Lower lobe of right lung (tissue), 2 donors: ENCODE data around the gene SMIM43. TPM values are rescaled to one million over a fixed set of nuclear protein-coding genes. Genes with fewer than 3 reads are reported as not detected.
"Not testable (repeated sequence)": the region's sequence is repeated elsewhere in the genome, so short reads cannot be mapped to it uniquely, and the experiment has no call there.

Source experiments
- ATAC-seq, 2 donors: fragments of 200-7000 bp; cut with Tn5 transposase; one replicate each; pipeline ENCODE4 v1.9.1; 2020 to 2022; ENCODE audit warnings: mild to moderate bottlenecking in 2 of 2, moderate library complexity in 2 of 2
- DNase-seq: peaks from one replicate; pipeline ENCODE4 v3.0.0-alpha.2; 2020
- H3K27ac ChIP-seq: fragments of 200-600 bp; one replicate; pipeline ENCODE4 v1.8.0; 2022
- H3K27me3 ChIP-seq: fragments of 200-600 bp; one replicate; pipeline ENCODE4 v1.8.0; 2022; ENCODE audit warnings: low read depth
- H3K36me3 ChIP-seq: fragments of 200-600 bp; one replicate; pipeline ENCODE4 v1.8.0; 2022; ENCODE audit warnings: mild to moderate bottlenecking
- H3K4me1 ChIP-seq: fragments of 200-600 bp; one replicate; pipeline ENCODE4 v1.8.0; 2022
- H3K4me3 ChIP-seq: fragments of 200-600 bp; one replicate; pipeline ENCODE4 v1.8.0; 2022; ENCODE audit warnings: mild to moderate bottlenecking
- H3K9me3 ChIP-seq: fragments of 200-600 bp; one replicate; pipeline ENCODE4 v1.8.0; 2022
- intact Hi-C: fragments of 100-400 bp; cut with DNase I; formaldehyde crosslinking; loops from one replicate; pipeline ENCODE4 v1.11.0; 2022
- total RNA-seq: library from RNA; stranded (reverse); fragmentation: NEBNext Ultra II Directional; extraction: Animal tissue kit (Norgen Biotek cat#: 25700); gene quantifications from one replicate; pipeline ENCODE4 v1.2.1, GENCODE V29; 2021
- TF ChIP-seq, protein P1 (sequence below): fragments of 200-600 bp; IDR thresholded peaks from one replicate; pipeline ENCODE4 v1.8.0; 2022; ENCODE audit warnings: antibody characterized with exemption, mild to moderate bottlenecking
- donor health status: DM: no; HTN: yes; CAD: no; lungs with severe emphysema.

SMIM43 gene
- total RNA-seq, 1 donor from 2014 or later, result 0.18 TPM

DNA sequence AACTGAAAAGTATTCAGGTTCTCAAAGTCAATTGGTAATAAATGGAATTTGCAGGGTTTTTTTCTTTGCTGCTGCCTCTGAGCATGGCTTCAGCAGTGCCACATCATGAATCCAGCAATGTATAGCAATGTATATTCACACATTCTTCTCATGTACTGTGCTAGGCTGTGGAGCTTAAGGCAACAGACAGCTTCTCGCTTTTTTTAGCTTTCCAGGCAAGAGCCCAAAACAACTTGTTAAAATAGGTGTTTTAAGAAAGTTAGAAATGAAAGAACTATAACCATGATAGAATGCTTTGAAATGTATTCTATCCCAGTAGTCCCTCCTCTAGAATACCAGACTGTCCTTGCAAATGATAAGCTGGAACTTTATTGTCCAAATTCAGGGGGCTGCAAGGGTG lies 30.4 kb downstream of the SMIM43 start:
- Histone ChIP-seq H3K9me3 (no peaks in the 10 kb centered on the region), H3K27ac (no peak overlapping the region), H3K36me3 (no peaks in the 10 kb centered on the region), H3K4me1 (no peaks in the 10 kb centered on the region), H3K4me3 (no peak overlapping the region), H3K27me3 (no peaks in the 10 kb centered on the region)
- DNase-seq, result no peak
- TF ChIP-seq, protein P1, sequence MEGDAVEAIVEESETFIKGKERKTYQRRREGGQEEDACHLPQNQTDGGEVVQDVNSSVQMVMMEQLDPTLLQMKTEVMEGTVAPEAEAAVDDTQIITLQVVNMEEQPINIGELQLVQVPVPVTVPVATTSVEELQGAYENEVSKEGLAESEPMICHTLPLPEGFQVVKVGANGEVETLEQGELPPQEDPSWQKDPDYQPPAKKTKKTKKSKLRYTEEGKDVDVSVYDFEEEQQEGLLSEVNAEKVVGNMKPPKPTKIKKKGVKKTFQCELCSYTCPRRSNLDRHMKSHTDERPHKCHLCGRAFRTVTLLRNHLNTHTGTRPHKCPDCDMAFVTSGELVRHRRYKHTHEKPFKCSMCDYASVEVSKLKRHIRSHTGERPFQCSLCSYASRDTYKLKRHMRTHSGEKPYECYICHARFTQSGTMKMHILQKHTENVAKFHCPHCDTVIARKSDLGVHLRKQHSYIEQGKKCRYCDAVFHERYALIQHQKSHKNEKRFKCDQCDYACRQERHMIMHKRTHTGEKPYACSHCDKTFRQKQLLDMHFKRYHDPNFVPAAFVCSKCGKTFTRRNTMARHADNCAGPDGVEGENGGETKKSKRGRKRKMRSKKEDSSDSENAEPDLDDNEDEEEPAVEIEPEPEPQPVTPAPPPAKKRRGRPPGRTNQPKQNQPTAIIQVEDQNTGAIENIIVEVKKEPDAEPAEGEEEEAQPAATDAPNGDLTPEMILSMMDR, result no peak
- ATAC-seq, result no peak
- intact Hi-C loops, result no loop called here

DNA sequence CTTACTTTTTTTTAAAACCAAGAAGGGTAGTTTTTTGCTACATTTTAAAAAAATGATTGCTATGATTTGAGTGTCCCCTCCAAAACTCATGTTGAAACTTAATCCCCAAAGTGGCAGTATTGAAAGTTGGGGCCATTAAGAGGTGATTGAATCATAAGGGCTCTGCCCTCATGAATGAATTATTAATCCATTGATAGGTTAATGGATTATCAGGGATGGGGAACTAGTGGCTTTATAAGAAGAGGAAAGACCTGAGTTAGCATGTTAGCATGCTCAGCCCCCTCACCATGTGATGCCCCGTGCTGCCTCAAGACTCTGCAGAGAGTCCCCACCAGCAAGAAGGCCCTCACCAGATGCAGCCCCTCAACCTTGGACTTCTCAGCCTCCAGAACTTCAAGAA lies 31.0 kb downstream of the SMIM43 start:
- ATAC-seq, result no peak
- no peaks in the 10 kb centered on the region for H3K9me3 ChIP-seq
- no peaks in the 10 kb centered on the region for H3K4me1 ChIP-seq
- no peaks in the 10 kb centered on the region for H3K36me3 ChIP-seq
- no peak overlapping the region for H3K27ac ChIP-seq
- intact Hi-C loops, result no loop called here
- no peak for DNase-seq
- H3K4me3 ChIP-seq, result no peak overlapping the region
- TF ChIP-seq, protein P1, result no peak
- no peaks in the 10 kb centered on the region for H3K27me3 ChIP-seq

DNA sequence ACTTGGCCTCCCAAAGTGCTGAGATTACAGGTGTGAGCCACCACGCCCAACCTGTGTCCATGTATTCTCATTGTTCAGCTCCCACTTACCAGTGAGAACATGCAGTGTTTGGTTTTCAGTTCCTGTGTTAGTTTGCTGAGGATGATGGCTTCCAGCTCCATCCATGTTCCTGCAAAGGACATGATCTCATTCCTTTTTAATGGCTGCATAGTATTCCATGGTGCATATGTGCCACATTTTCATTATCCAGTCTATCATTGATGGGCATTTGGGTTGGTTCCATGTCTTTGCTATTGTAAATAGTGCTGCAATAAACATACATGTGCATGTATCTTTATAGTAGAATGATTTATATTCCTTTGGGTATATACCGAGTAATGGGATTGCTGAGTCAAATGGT lies 35.2 kb downstream of the SMIM43 start:
- ATAC-seq, intact Hi-C loops, H3K4me3 ChIP-seq, H3K27me3 ChIP-seq, DNase-seq, H3K36me3 ChIP-seq, H3K9me3 ChIP-seq, H3K4me1 ChIP-seq, H3K27ac ChIP-seq: not testable (repeated sequence)

DNA sequence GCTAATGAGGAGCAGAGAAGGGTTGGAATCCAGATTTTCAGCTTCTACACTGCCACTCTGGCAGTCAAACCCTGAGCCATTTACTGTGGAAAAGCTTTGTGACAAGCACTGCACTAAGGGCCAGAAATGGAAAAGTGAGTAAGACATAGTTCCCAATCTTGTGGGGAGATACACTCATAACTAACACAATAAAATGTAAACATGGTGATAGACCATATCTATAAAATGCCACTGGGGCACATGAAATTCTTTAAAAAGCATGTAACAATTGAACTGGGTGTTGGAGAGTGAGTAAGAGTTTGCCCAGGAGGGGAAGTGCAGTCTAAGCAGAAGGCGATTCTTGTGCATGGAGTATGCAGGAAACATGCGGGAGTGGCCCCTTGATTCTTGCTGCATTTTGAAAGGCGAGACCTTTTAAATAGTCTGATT lies 36.2 kb downstream of the SMIM43 start:
- ATAC-seq (no peak), DNase-seq (no peak)
- intact Hi-C loops, result no loop called here
- Histone ChIP-seq H3K4me3 (no peak overlapping the region), H3K4me1 (no peaks in the 10 kb centered on the region), H3K27me3 (no peaks in the 10 kb centered on the region), H3K27ac (no peak overlapping the region), H3K9me3 (no peaks in the 10 kb centered on the region), H3K36me3 (no peaks in the 10 kb centered on the region)
- TF ChIP-seq, protein P1, result no peak

DNA sequence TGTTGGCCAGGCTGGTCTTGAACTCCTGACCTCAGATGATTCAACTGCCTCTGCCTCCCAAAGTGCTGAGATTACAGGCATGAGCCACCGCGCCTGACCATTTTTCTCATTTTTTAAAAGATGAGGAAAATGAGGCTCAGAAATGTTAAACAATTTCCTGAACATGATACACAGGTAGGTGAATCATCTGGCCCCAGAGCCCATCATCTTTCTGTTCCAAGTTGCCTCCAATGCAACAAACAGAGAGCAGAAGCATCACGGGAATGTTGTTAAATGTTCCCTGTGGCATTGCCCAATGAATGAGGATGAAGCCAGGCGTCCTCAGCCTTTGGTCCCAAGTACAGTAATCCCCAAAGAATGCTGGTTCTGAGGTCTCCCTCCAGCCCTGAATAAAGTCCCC lies 36.9 kb downstream of the SMIM43 start:
- H3K4me3 ChIP-seq, result no peak overlapping the region
- no peak overlapping the region for H3K27ac ChIP-seq
- ATAC-seq, result no peak
- intact Hi-C loops, result no loop called here
- TF ChIP-seq, protein P1, result no peak
- no peaks in the 10 kb centered on the region for H3K36me3 ChIP-seq
- H3K27me3 ChIP-seq, result no peaks in the 10 kb centered on the region
- H3K9me3 ChIP-seq, result no peaks in the 10 kb centered on the region
- DNase-seq, result no peak
- H3K4me1 ChIP-seq, result no peaks in the 10 kb centered on the region

DNA sequence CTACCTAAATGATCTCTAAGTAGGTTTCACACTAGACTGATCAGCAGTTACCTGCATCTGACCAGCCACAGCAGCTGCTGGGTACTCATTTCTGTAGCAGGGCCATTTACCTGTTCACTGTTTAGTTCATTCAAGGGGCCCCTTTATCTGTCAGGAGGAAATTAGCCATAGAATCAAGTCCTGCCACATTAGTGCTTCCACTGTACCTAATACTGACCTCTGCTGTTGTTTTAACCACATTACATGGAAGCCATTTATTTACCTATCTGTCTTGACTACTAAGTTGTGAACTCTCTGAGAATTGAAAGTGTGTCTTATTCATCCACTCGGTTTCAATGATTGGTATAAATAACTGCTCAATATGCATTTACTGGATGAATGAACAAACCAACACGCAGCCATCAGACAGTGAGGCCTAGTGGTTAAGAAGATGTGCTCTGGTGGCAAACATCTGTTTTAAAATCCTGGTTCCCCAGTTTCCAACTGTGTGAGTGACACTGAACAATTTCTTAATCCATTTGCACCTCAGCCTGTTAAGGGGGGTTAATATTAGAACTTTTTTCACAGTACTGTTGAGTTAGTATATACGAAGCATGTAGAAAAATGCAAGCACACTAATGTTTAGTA lies 38.2 kb downstream of the SMIM43 start:
- Histone ChIP-seq H3K27me3 (no peaks in the 10 kb centered on the region), H3K4me3 (no peak overlapping the region), H3K27ac (no peak overlapping the region), H3K9me3 (no peaks in the 10 kb centered on the region), H3K36me3 (no peaks in the 10 kb centered on the region), H3K4me1 (no peaks in the 10 kb centered on the region)
- intact Hi-C loops, result no loop called here
- DNase-seq (no peak), ATAC-seq (peak; percentile 87 to 91)
- TF ChIP-seq, protein P1, result peak; percentile 70
